ENCODE results near the gene FCGBP.

Gene FCGBP

DNA sequence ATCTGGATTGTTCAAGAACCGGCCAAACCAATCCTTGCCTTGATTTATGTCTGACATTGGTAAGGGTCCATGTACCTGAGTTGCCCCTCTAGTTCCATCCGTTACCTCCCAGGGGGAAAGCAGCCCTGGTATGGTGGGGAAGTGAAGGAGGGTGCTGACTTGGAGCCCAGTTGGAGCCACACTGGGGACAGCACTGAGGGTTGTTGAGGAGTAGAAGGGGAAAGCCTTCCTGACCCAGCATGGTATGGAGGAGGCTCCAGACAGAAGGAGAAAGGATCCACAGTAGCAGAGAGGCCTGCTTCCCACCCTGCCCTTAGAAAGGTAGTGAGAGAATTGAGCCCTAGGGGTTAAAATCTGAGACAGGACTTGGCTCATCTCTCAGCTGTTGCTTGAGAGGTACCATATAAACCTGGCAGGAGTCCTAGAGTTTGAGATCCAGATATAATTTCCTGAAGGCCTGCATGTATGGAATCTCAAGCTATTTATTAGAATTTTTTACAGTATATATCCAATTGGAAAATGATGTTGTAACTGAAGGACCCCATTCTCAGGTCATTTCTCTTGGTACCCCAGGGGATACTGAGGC, 16.7 kb upstream of the FCGBP start:
- DNase-seq (ENCODE audit: low read depth), result no peak
- no peak overlapping the region for H3K4me3 ChIP-seq (ENCODE audit: low read depth, low read length)

DNA sequence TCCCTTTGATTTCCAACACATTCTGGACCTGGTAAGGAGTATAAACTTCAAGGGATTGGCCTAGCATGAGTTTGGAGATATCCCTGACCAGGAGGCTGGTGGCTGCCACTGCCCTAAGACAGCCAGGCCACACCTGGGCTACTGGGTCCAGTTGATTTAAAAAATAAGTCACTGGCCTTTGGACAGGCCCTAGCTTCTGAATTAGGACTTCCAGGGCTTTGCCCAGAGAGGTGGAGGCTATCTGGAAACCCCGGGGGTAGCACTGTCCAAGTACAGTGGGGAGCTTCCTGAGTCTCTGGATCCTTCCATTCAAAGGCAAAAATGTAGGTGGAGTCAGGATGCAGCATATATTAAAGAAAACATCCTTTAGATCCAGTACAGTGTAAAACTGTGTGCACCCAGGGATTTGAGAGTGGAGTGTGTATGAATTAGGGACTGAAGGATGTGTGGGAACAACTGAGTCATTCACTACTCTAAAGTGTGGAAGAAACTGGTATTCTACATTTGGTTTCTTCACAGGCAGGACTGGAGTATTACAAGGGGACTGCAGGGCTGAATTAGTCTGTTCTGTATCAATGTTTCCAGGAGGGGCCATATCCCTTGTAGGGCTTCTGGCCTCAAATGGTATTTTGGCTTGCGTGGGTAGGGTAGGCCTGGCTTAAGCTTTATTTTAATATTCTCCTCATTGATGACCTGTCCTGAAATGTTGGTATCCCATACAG, 14.8 kb upstream of the FCGBP start:
- no peak overlapping the region for H3K4me3 ChIP-seq (ENCODE audit: low read depth, low read length)
- DNase-seq (ENCODE audit: low read depth), result no peak

DNA sequence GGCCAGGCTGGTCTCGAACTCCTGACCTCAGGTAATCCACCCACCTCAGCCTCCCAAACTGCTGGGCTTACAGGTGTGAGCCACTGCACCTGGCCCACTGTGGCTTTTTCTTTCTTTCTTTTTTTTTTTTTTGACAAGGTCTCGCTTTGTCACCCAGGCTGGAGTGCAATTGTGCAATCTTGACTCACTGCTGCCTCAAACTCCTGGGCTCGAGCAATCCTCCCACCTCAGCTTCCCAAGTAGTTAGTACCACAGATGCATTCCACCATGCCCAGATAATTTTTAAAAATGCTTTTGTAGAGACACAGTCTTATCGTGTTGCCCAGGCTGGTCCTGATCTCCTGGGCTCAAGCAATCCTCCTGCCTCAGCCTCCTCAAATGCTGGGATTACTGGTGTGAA, 12.1 kb upstream of the FCGBP start:
- no peak overlapping the region for H3K4me3 ChIP-seq (ENCODE audit: low read depth, low read length)
- no peak for DNase-seq (ENCODE audit: low read depth)

DNA sequence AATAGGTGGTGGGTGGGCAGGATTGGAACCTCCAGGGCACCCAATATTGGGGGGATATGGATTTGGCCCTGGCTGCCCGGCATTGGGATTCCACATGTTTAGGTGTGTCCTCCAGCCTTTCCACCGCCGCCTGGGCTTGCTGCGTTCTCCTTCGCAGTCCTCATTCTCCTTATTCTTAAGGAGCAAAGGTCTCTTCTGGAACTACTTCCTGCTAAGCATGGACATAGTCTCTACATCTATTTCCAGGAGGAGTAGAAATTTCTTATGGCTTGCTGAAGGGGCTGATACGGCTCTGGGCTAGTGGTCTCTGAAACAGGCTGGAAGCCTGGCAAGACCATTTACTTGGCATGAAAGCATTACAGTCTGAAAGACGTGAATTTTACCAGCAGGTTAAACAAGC, 9.2 kb upstream of the FCGBP start:
- H3K4me3 ChIP-seq (ENCODE audit: low read depth, low read length), result no peak overlapping the region
- DNase-seq (ENCODE audit: low read depth), result no peak

DNA sequence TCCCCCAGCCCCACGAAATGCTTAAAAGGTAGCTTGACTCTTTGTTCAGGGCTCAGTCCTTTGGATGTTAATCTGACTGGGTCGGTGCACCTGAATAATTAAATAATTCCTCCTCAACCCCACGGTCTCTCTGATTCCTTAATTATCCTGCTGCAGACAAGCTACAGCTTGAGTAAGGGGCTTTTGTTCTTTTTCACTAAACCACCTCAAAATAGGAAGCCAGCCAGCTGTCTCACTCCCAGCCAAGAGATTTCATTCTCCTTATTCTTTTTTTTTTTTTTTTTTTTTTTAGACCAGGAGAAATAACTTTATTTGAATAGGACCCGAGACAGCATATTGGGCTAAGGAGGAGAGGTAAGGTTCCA, 7.9 kb upstream of the FCGBP start:
- no peak for DNase-seq (ENCODE audit: low read depth)
- H3K4me3 ChIP-seq (ENCODE audit: low read depth, low read length), result no peak overlapping the region

DNA sequence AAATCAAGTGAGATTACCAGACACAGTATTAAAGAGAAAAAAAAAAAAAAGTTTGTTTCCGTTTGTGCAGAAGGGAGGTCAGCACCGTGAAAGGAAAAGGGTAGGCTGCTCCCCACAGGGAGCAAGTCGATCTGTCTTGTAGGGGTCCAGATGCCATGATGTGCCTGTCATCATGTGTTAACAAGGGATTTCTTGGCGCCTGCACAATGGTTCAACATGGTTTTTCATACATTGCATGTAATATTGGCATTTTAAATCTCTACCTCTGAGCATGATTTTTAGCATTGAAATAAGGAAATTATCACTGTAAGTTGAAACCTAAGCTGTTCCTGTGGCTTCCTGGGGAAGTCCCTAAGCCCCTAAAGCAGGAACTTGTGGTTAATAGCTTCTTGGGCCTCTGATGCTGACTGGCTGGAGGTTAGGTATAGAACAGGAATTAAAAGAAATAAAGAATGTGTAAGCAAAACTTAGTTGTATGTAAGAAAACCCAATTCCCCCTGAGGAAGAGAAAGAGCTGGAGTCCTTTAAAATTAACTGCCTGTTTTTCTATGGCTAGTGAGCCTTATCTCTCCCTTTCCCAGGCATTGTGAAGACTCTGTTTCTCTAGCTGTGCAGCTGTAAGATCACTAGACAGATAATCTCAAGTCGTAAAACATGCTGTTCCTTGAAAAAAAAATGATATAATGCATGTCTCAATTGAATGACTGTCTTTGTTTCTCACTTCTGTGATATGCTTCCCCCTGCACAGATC, 7.4 kb upstream of the FCGBP start:
- DNase-seq (ENCODE audit: low read depth), result peak; percentile 10
- H3K4me3 ChIP-seq (ENCODE audit: low read depth, low read length), result no peak overlapping the region

DNA sequence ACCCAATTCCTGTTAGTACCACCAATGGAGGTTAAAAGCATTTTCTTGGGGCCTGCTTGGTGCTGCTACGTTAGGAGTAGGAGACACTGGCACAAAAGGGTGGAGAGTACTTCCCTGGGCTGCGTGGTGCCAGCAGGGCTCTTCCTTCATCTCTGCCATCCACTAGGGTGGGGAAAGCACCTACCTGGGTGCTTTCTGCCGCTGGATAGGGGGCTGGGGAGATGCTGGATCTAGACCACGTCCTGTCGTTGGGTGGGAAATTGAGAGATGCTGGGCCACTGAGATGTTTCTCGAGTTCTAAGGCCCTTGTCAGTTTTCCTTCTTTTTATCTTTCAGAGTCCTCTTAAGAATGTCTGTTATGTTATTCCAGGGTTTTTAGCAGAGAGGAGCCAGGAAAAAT, 6.7 kb upstream of the FCGBP start:
- no peak for DNase-seq (ENCODE audit: low read depth)
- H3K4me3 ChIP-seq (ENCODE audit: low read depth, low read length), result no peak overlapping the region

DNA sequence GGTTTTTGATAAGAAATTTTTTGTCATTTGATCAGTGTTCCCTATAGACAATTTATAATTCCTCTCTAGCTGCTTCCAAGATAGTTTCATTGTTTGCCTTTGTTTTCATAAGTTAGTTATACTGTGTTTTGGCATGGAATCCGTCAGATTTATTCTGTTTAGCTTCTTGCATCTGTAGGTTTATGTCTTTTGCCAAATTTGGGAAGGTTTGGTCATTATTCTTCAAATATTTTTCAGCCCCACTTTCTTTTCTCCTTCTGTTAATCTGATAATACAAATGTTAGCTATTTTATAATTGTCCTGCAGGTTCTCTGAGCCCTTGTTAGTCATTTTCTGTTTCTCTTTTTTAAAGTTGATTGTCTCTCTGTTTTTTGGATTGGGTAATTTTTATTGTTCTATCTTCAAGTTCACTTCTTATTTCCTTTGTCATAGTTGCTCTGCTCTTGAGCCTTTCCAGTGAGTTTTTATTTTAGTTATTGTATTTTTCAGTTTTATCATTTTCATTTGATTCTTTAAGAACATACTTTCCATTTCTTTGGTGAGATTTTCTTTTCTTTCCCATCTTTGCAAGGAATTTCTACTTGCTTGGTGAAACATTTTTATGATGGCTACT, 5.9 kb upstream of the FCGBP start:
- no peak overlapping the region for H3K4me3 ChIP-seq (ENCODE audit: low read depth, low read length)
- no peak for DNase-seq (ENCODE audit: low read depth)

DNA sequence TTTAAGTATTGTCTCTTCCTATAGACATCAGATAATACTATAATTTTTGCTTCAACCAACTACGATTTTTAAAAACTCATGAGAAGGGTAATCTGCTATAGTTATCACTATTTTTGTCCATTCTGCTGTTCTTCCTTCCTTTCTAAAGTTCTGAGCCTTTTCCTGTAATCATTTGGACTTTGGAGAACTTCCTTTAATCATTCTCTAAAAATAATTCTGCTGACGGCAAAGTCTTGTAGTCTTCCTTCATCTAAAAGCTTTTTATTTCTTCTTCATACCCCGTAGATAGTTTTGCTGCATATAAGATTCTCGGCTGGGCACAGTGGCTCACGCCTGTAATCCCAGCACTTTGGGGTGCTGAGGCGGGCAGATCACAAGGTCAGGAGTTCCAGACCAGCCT, 5.1 kb upstream of the FCGBP start:
- H3K4me3 ChIP-seq (ENCODE audit: low read depth, low read length), result no peak overlapping the region
- no peak for DNase-seq (ENCODE audit: low read depth)

DNA sequence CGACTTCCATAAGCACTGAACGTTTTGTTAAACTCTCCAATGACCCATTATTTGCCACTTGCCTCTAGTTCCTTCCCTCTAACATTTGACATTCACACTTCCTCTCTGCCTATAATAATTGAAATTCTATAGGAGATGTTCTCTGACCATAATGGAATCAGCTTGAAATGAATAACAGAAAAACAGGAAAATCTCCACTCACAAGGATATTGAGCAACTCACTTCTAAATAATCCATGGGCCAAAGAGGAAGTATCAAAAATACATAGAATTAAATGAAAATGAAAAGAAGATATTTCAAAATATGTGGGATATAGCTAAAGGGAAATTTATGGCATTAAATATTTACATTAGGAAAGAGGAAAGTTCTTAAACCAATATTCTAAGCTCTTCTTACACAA, 3.4 kb upstream of the FCGBP start:
- no peak for DNase-seq (ENCODE audit: low read depth)

DNA sequence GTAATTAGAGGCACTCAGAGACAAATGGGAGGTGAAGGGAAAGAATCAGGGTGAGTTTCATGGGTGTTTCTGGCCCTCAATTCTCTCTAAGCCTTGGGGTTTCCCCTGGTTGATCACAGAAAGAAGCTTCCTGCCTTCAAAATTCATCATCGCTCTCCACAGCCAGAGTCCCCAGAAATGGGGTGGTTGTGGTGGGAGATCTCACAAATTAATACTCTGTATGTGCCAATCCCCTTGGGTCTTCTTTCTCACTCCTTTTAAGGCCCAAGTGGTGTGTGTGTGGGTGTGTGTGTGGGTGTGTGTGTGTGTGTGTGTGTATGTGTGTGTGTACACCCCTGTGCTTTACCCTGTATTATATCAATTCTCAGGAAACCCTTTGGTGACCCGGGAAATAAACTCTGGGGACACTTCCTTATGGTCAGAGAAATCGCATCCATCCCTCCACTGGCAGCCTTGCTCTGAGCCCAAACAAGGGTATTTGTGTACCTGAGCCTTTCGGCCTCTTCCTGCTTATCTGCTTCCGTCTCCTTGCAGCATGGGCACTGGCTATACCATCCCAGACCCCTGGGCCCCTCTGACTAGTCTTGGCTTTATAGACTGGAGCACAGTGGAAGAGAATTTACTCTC, 2.8 kb upstream of the FCGBP start:
- H3K4me3 ChIP-seq (ENCODE audit: low read depth, low read length), result no peak overlapping the region
- DNase-seq (ENCODE audit: low read depth), result no peak

More for the DNA sequence above, 3.4 kb upstream of the FCGBP start:
- no peak overlapping the region for H3K4me3 ChIP-seq (ENCODE audit: low read depth, low read length)

DNA sequence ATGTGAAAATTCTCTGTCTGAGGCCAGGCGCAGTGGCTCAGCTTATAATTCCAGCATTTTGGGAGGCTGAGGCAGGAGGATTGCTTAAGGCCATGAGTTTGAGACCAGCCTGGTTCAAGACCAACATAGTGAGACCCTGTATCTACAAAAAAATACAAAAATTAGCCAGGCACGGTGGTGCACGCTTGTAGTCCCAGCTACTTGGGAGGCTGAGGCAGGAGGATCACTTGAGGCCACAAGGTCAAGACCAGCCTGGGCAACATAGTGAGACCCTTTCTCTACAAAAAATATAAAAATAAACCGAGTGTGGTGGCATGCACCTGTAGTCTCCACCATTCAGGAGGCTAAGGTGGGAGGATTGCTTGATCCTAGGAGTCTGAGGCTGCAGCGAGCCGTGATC, 2.2 kb upstream of the FCGBP start:
- no peak overlapping the region for H3K4me3 ChIP-seq (ENCODE audit: low read depth, low read length)
- no peak for DNase-seq (ENCODE audit: low read depth)

DNA sequence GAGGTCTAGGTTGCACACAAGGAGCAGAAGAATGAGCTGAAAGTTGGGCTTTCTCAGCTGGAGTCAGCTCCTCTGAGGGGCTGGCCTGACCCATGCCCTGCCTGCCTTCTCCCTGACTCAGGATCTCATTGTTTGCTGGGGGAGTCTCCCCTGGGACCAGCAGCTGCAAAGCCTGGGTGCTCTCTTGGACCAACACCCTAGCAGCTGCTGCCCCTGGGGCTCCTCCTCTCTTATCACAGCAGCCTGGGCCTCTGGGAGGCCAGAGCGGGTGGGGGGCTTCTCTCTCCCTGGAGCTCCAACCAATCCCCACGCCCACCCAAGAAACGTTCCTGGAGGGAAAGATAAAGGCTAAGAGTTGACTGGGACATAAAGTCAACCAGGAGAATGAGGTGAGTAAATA, 1.6 kb upstream of the FCGBP start:
- DNase-seq (ENCODE audit: low read depth), result no peak

DNA sequence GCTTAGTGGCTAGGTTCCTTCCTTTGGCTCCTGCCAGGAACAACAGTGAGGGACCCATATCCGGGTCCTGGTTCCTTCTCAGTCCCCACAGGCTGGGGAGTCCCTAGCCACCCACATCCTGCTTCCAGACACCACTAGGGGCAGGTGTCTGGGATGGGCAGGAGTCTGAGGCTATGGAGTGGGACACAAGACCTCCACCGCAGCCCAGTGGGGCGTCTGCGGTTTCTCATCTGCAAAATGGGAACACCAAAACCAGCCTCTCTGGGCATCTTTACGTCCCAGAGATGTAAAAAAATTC, 879 bp upstream of the FCGBP start:
- no peak overlapping the region for H3K4me3 ChIP-seq (ENCODE audit: low read depth, low read length)
- no peak for DNase-seq (ENCODE audit: low read depth)

More for the DNA sequence above, 1.6 kb upstream of the FCGBP start:
- H3K4me3 ChIP-seq (ENCODE audit: low read depth, low read length), result no peak overlapping the region

DNA sequence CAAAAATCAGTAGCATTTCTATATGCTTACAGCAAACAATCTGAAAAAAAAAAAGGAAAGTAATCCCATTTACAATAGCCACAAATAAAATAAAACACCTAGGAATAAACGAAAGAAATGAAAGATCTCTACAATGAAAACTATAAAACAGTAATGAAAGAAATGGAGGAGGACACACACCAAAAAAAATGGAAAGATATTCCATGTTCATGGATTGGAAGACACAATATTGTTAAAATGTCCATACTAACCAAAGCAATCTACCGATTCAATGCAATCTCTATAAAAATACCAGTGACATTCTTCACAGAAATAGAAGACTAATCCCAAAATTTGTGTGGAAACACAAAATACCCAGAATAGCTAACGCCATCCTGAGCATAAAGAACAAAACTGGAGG, 4.7 kb downstream of the FCGBP start:
- DNase-seq (ENCODE audit: low read depth), result no peak
- no peak overlapping the region for H3K4me3 ChIP-seq (ENCODE audit: low read depth, low read length)

DNA sequence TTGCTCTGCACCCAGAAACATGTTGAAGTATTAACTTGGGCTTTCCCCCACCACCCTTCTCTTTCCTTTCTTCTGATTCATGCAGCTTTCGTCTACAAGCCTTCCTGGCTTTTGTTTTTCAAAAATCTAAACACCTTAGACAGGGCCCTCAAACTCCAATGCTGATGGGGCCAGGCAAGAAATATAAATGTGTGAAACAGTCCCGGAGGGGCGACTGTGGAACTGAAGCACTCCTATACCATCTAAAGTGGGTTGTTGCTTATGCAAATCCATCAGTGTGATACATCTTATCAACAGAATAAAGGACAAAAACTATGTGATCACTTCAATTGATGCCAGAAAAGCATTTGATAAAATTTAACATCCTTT, 6.1 kb downstream of the FCGBP start:
- DNase-seq (ENCODE audit: low read depth), result no peak
- no peak overlapping the region for H3K4me3 ChIP-seq (ENCODE audit: low read depth, low read length)

DNA sequence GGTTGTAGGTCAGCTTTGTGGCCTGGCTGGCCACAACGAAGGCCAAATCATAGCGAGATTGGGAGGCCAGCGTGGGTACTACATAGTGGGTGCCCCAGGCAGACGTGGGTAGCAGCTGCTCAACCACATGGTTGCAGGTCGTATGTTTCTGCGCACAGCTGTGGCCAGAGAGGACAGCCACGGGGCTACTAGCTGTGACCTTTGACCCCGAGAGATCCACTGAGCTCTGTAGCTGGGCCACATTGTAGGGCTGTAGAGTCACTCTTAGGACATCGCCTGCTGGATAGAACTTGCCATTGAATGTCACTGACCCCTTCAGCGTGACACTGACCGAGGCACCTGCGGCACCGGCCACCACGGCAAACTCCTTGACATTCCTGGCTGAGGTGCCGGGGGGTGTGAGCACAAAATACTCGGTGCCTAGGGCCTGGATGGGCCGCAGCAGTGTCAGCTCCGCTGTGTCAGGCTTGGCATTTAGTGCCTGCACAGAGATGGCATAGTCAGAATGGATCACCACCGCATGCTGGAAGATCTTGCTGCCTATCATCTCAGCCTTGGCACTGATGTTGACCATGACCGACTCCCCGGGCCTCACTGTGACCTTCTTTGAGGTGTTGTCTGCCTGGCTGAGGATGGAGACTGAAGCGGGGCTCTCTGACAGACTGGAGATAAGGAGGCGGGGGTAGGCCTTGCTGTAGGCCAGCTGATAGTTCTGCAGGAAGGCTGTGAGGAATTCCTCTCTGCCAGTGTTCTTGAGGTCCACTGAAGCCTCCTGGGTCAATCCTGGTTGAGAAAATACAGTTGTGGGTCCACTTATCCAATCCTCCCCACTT, 6.7 kb downstream of the FCGBP start:
- no peak overlapping the region for H3K4me3 ChIP-seq (ENCODE audit: low read depth, low read length)
- DNase-seq (ENCODE audit: low read depth), result no peak

DNA sequence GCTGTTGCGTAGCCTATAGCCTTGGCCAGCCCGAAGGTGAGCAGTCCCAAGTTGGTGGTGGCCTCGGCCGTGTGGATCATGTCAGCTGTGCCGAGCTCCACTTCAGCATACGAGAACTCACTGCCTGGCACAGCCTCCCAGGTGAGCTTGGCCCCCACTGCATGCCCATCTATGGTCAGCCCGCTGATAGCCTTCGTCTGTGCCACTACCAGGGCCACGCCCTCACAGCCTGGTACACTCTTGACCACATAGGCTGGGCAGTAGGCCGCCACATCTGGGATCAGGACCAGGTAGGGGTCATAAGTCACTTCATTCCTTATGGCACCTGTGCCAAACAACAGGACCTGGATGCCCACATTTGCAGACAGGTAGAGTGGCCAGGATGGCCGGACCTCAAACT, 7.4 kb downstream of the FCGBP start:
- H3K4me3 ChIP-seq (ENCODE audit: low read depth, low read length), result no peak overlapping the region

DNA sequence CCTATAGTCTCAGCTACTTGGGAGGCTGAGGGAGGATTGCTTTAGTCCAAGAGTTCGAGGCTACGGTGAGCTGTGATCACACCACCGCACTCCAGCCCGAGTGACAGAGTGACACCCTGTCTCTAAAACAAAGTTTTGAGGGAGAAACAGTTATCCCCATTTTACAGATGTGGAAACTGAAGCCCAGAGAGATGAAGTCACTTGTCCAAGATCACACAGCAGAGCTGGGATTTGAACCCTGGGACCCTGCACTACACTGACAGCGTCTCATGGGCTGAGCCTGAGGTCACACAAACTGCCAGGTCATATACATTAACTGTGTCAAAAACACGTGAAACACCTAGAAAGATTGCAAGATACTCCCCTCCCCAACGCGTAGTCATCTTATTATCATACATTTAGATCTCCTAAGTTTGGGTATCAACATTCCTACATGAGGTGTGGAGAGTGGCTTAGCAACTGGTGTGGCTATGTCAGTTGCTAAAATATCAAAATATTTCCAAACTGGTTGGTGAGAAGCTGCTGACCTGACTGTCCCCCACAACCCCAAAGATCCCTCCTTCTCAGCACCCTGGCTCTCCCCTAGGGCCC, 8.2 kb downstream of the FCGBP start:
- no peak overlapping the region for H3K4me3 ChIP-seq (ENCODE audit: low read depth, low read length)
- DNase-seq (ENCODE audit: low read depth), result no peak

More for the DNA sequence above, 7.4 kb downstream of the FCGBP start:
- no peak for DNase-seq (ENCODE audit: low read depth)
